Caco-2 (cell line): Measurements from ENCODE around the gene RGS17. TPM values are rescaled to one million over a fixed set of nuclear protein-coding genes. Genes with fewer than 3 reads are reported as not detected.

Source experiments
- BruUV-seq: library from RNA; stranded (reverse); fragments of 400-500 nt; replicated peaks from 2 replicates; lab custom pipeline; 2021; lab: Mats Ljungman, UMichigan
- CTCF ChIA-PET: fragments of 300-600 bp; sonication (Branson Sonifier 250); formaldehyde crosslinking; loops from one replicate; lab custom pipeline; 2022; ENCODE audit warnings: antibody characterized with exemption; lab: Charles Lee
- POLR2A ChIA-PET: fragments of 300-600 bp; sonication (Branson Sonifier 250); formaldehyde crosslinking; loops from one replicate; lab custom pipeline; 2022; ENCODE audit warnings: antibody characterized with exemption; lab: Charles Lee
- DNase-seq, 2 experiments: peaks; one replicate each; pipeline versions ENCODE4 v3.0.0 to v3.0.0-alpha.2; 2020 to 2022
- H3K27me3 ChIP-seq: replicated peaks from 2 replicates; pipeline ENCODE4 v1.6.0; 2011; ENCODE audit warnings: low read length; ENCODE audit not compliant: control insufficient read depth, insufficient read depth
- H3K36me3 ChIP-seq: 2 replicates; pipeline ENCODE4 v1.5.1; 2011; ENCODE audit warnings: low read length; ENCODE audit not compliant: control insufficient read depth, insufficient read depth
- H3K4me1 ChIP-seq: fragments of 250-450 bp; sonication (Bioruptor Pico); 2 replicates; pipeline ENCODE4 v1.5.1; 2020; ENCODE audit warnings: mild to moderate bottlenecking
- H3K4me3 ChIP-seq: 2 replicates; pipeline ENCODE4 v1.5.1; 2011; ENCODE audit warnings: low read depth, mild to moderate bottlenecking, control low read depth, low read length
- H3K9me3 ChIP-seq: fragments of 250-450 bp; sonication (Bioruptor Pico); 2 replicates; pipeline ENCODE4 v1.5.1; 2020; ENCODE audit warnings: mild to moderate bottlenecking, moderate library complexity
- H3K27ac Mint-ChIP-seq: one replicate; pipeline ENCODE4 v1.8.0; 2022; ENCODE audit warnings: mixed read lengths; ENCODE audit not compliant: unreplicated experiment
- H3K27me3 Mint-ChIP-seq: one replicate; pipeline ENCODE4 v1.8.0; 2022; ENCODE audit warnings: mixed read lengths; ENCODE audit not compliant: insufficient read depth, unreplicated experiment
- H3K36me3 Mint-ChIP-seq: one replicate; pipeline ENCODE4 v1.8.0; 2022; ENCODE audit warnings: mild to moderate bottlenecking, mixed read lengths; ENCODE audit not compliant: insufficient read depth, unreplicated experiment
- H3K4me1 Mint-ChIP-seq: one replicate; pipeline ENCODE4 v1.8.0; 2022; ENCODE audit warnings: low read depth, mixed read lengths; ENCODE audit not compliant: unreplicated experiment
- H3K4me3 Mint-ChIP-seq: one replicate; pipeline ENCODE4 v1.8.0; 2022; ENCODE audit warnings: mild to moderate bottlenecking, moderate library complexity, mixed read lengths; ENCODE audit not compliant: unreplicated experiment
- H3K9me3 Mint-ChIP-seq: one replicate; pipeline ENCODE4 v1.8.0; 2022; ENCODE audit warnings: mixed read lengths; ENCODE audit not compliant: unreplicated experiment
- intact Hi-C: fragments of 100-400 bp; cut with micrococcal nuclease; formaldehyde crosslinking; loops from one replicate; pipeline ENCODE4 v1.10.0; 2022; ENCODE audit not compliant: unreplicated experiment
- total RNA-seq: library from RNA; stranded (reverse); gene quantifications from 2 replicates; pipeline ENCODE4 v1.2.3, GENCODE V29; 2022
- TF ChIP-seq, protein P1 (sequence below), 2 experiments: fragments of 200-600 bp in 1 of 2; IDR thresholded peaks; 1 replicate in 1 of 2; 2 replicates in 1 of 2; pipeline versions ENCODE4 v1.5.1 to v1.8.0; 2011 to 2022; ENCODE audit warnings: antibody characterized with exemption in 1 of 2, control low read depth in 1 of 2, inconsistent platforms in 1 of 2, low read depth in 1 of 2, low read length in 1 of 2, mild to moderate bottlenecking in 1 of 2, moderate library complexity in 1 of 2; ENCODE audit not compliant: insufficient read depth in 1 of 2, severe bottlenecking in 1 of 2, unreplicated experiment in 1 of 2

The RGS17 gene
- total RNA-seq, 1 experiment from 2014 or later = not detected

- Histone ChIP-seq H3K36me3 (no peaks in the 10 kb centered on the region), H3K27me3 (no peaks in the 10 kb centered on the region), H3K4me1 (peaks cover 7% of the 10 kb centered on the region), H3K9me3 (peaks cover 7% of the 10 kb centered on the region; the same call in 1 of the 2 replicates), H3K4me3 (no peak overlapping the region)
- intact Hi-C loops = no loop called here
- Mint-ChIP-seq H3K4me3 (no peak overlapping the region), H3K27ac (no peak overlapping the region), H3K27me3 (no peaks in the 10 kb centered on the region), H3K4me1 (no peaks in the 10 kb centered on the region), H3K9me3 (peaks cover 10% of the 10 kb centered on the region), H3K36me3 (no peaks in the 10 kb centered on the region)
- no TSS peak for BruUV-seq
- TF ChIP-seq, protein P1, sequence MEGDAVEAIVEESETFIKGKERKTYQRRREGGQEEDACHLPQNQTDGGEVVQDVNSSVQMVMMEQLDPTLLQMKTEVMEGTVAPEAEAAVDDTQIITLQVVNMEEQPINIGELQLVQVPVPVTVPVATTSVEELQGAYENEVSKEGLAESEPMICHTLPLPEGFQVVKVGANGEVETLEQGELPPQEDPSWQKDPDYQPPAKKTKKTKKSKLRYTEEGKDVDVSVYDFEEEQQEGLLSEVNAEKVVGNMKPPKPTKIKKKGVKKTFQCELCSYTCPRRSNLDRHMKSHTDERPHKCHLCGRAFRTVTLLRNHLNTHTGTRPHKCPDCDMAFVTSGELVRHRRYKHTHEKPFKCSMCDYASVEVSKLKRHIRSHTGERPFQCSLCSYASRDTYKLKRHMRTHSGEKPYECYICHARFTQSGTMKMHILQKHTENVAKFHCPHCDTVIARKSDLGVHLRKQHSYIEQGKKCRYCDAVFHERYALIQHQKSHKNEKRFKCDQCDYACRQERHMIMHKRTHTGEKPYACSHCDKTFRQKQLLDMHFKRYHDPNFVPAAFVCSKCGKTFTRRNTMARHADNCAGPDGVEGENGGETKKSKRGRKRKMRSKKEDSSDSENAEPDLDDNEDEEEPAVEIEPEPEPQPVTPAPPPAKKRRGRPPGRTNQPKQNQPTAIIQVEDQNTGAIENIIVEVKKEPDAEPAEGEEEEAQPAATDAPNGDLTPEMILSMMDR (IDR thresholded peaks at IDR 0.05; ENCODE audit: insufficient read depth in 1 of 2, low read depth in 1 of 2, low read length in 1 of 2, severe bottlenecking in 1 of 2, unreplicated experiment in 1 of 2) = no peak
- DNase-seq = no peak
- ChIA-PET CTCF (no interaction called here), POLR2A (no interaction called here)
These were observed 71.8 kb downstream of the RGS17 start for GRCh38 chr6:153059311-153059710.

DNA sequence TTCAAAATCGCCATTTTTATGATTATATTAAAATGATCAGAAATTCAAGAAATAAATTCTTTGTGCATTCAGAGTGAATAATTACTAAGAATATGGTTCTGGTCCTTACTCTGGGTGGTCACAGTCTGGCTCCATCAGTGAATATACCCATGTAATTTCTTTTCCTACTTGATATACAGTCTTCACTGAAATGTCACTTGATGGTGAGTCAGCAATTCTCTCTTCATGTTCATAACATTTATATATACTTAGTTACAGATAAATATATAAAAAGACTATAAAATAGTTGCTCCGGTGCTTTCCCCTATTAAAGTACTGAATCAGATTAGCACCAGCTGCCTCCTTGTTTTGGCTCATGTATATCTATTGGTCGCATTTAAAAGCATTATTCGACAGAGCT is 72.2 kb downstream of the RGS17 start:
- peaks cover 10% of the 10 kb centered on the region for H3K9me3 Mint-ChIP-seq
- Histone ChIP-seq H3K27me3 (no peaks in the 10 kb centered on the region), H3K36me3 (no peaks in the 10 kb centered on the region), H3K9me3 (peaks cover 7% of the 10 kb centered on the region; the same call in 1 of the 2 replicates), H3K4me3 (no peak overlapping the region), H3K4me1 (peaks cover 7% of the 10 kb centered on the region)
- no peak overlapping the region for H3K27ac Mint-ChIP-seq
- H3K4me1 Mint-ChIP-seq = no peaks in the 10 kb centered on the region
- DNase-seq = no peak
- POLR2A ChIA-PET = no interaction called here
- intact Hi-C loops = no loop called here
- TF ChIP-seq, protein P1 (IDR thresholded peaks at IDR 0.05; ENCODE audit: insufficient read depth in 1 of 2, low read depth in 1 of 2, low read length in 1 of 2, severe bottlenecking in 1 of 2, unreplicated experiment in 1 of 2) = no peak
- no peaks in the 10 kb centered on the region for H3K27me3 Mint-ChIP-seq
- no peaks in the 10 kb centered on the region for H3K36me3 Mint-ChIP-seq
- no peak overlapping the region for H3K4me3 Mint-ChIP-seq
- BruUV-seq = no TSS peak
- CTCF ChIA-PET = no interaction called here

DNA sequence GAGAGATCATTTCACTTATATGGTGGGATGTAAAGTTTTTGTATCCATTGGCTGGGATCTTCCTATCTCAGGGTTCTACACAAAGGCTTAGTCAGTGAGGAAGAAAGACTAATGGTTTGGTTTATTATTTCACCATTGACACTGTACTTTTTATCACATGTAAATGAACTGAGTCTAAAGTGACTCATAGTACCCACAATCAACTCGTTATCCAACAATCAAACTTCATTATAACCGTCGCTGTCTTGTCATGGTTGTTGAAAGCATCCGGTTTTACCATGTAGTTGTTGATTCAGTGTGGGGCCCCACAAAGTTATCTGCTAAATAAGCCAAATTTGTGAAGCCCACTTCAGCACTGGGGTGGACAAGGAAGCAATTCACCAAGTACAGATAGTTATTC is 72.8 kb downstream of the RGS17 start:
- no peak for DNase-seq
- intact Hi-C loops = no loop called here
- no peak overlapping the region for H3K4me3 ChIP-seq
- no peaks in the 10 kb centered on the region for H3K27me3 ChIP-seq
- POLR2A ChIA-PET = no interaction called here
- TF ChIP-seq, protein P1 (IDR thresholded peaks at IDR 0.05; ENCODE audit: insufficient read depth in 1 of 2, low read depth in 1 of 2, low read length in 1 of 2, severe bottlenecking in 1 of 2, unreplicated experiment in 1 of 2) = no peak
- H3K4me1 Mint-ChIP-seq = no peaks in the 10 kb centered on the region
- H3K4me3 Mint-ChIP-seq = no peak overlapping the region
- CTCF ChIA-PET = no interaction called here
- BruUV-seq = no TSS peak
- peaks cover 4% of the 10 kb centered on the region; the same call in 1 of the 2 replicates for H3K9me3 ChIP-seq
- no peaks in the 10 kb centered on the region for H3K36me3 ChIP-seq
- no peaks in the 10 kb centered on the region for H3K36me3 Mint-ChIP-seq
- no peak overlapping the region for H3K27ac Mint-ChIP-seq
- peaks cover 5% of the 10 kb centered on the region for H3K9me3 Mint-ChIP-seq
- H3K27me3 Mint-ChIP-seq = no peaks in the 10 kb centered on the region
- H3K4me1 ChIP-seq = peaks cover 7% of the 10 kb centered on the region
